IMR-90 (cell line): ENCODE measurements around the gene LGALS4. TPM values are rescaled to one million over a fixed set of nuclear protein-coding genes. Genes with fewer than 3 reads are reported as not detected.

Source experiments
- ATAC-seq: fragments of 200-7000 bp; cut with Tn5 transposase; 2 replicates; pipeline ENCODE4 v1.9.1; 2020; ENCODE audit warnings: low read depth, mild to moderate bottlenecking, moderate library complexity
- BruUV-seq: library from RNA; stranded (reverse); fragments of 400-500 nt; replicated peaks from 2 replicates; lab custom pipeline; 2021; lab: Mats Ljungman, UMichigan
- CTCF ChIA-PET: fragments of 300-600 bp; formaldehyde crosslinking; extraction: SDS; loops from one replicate; lab custom pipeline; 2021; ENCODE audit warnings: antibody characterized with exemption; lab: Yijun Ruan, JAX
- POLR2A ChIA-PET: fragments of 300-600 bp; sonication (Branson Sonifier 250); formaldehyde crosslinking; loops from one replicate; lab custom pipeline; 2022; ENCODE audit warnings: antibody characterized with exemption; ENCODE audit not compliant: unreplicated experiment; lab: Charles Lee
- DNase-seq: peaks from one replicate; pipeline ENCODE4 v3.0.0; 2013
- H2AFZ ChIP-seq: replicated peaks from 2 replicates; pipeline ENCODE3; 2013; ENCODE audit warnings: low read length, mild to moderate bottlenecking; ENCODE audit not compliant: poor library complexity
- H2AK5ac ChIP-seq: 2 replicates; pipeline ENCODE4 v1.6.1; 2013; ENCODE audit warnings: low read depth, low read length, inconsistent platforms
- H2AK9ac ChIP-seq: replicated peaks from 2 replicates; pipeline ENCODE3; 2013; ENCODE audit warnings: mild to moderate bottlenecking, low read depth, low read length, moderate library complexity; ENCODE audit not compliant: poor library complexity
- H2BK120ac ChIP-seq: 2 replicates; pipeline ENCODE4 v1.6.1; 2013; ENCODE audit warnings: low read depth, low read length, inconsistent platforms
- H2BK15ac ChIP-seq: 3 replicates; pipeline ENCODE4 v1.6.1; 2013; ENCODE audit warnings: low read depth, low read length, inconsistent platforms
- H2BK20ac ChIP-seq: 2 replicates; pipeline ENCODE4 v1.6.1; 2013; ENCODE audit warnings: low read depth, mild to moderate bottlenecking, inconsistent platforms, low read length, moderate library complexity
- H2BK5ac ChIP-seq: 2 replicates; pipeline ENCODE4 v1.6.1; 2013; ENCODE audit warnings: mild to moderate bottlenecking, low read depth, low read length, inconsistent platforms; ENCODE audit not compliant: poor library complexity, severe bottlenecking
- H3K14ac ChIP-seq: replicated peaks from 2 replicates; pipeline ENCODE4 v1.6.1; 2013; ENCODE audit warnings: low read depth, low read length, inconsistent platforms
- H3K18ac ChIP-seq: 2 replicates; pipeline ENCODE4 v1.6.1; 2013; ENCODE audit warnings: low read depth, low read length, control low read depth
- H3K23ac ChIP-seq: 2 replicates; pipeline ENCODE4 v1.6.1; 2013; ENCODE audit warnings: low read depth, low read length, inconsistent platforms
- H3K27ac ChIP-seq: 2 replicates; pipeline ENCODE4 v1.5.1; 2013; ENCODE audit warnings: mild to moderate bottlenecking, control low read depth, low read length; ENCODE audit not compliant: insufficient read depth
- H3K27me3 ChIP-seq: 2 replicates; pipeline ENCODE4 v1.6.1; 2013; ENCODE audit warnings: low read length; ENCODE audit not compliant: control insufficient read depth, insufficient read depth
- H3K36me3 ChIP-seq: 2 replicates; pipeline ENCODE4 v1.6.1; 2013; ENCODE audit warnings: low read length, mixed read lengths; ENCODE audit not compliant: control insufficient read depth, insufficient read depth
- H3K4ac ChIP-seq: 2 replicates; pipeline ENCODE4 v1.6.1; 2013; ENCODE audit warnings: low read depth, low read length, inconsistent platforms
- H3K4me1 ChIP-seq: 2 replicates; pipeline ENCODE4 v1.6.1; 2013; ENCODE audit warnings: low read length, mixed read lengths; ENCODE audit not compliant: control insufficient read depth, insufficient read depth
- H3K4me2 ChIP-seq: 2 replicates; pipeline ENCODE4 v1.6.1; 2013; ENCODE audit warnings: low read depth, mild to moderate bottlenecking, control low read depth, low read length, moderate library complexity
- H3K4me3 ChIP-seq: 2 replicates; pipeline ENCODE4 v1.5.1; 2013; ENCODE audit warnings: low read depth, mild to moderate bottlenecking, control low read depth, low read length, moderate library complexity; ENCODE audit not compliant: insufficient read depth
- H3K56ac ChIP-seq: 2 replicates; pipeline ENCODE4 v1.6.1; 2013; ENCODE audit warnings: low read length, inconsistent platforms; ENCODE audit not compliant: insufficient read depth; ENCODE audit errors: extremely low read depth
- H3K79me1 ChIP-seq, 2 experiments: 2 replicates each; pipeline ENCODE4 v1.6.1; 2013; ENCODE audit warnings: low read length in 2 of 2, inconsistent platforms in 1 of 2, low read depth in 1 of 2
- H3K9ac ChIP-seq: 2 replicates; pipeline ENCODE4 v1.6.1; 2013; ENCODE audit warnings: low read depth, low read length, control low read depth
- H3K9me1 ChIP-seq: 2 replicates; pipeline ENCODE4 v1.6.1; 2013; ENCODE audit warnings: low read length, inconsistent platforms; ENCODE audit not compliant: insufficient read depth
- H3K9me3 ChIP-seq: 2 replicates; pipeline ENCODE4 v1.6.1; 2013; ENCODE audit warnings: low read length; ENCODE audit not compliant: control insufficient read depth, insufficient read depth
- H4K20me1 ChIP-seq: 2 replicates; pipeline ENCODE4 v1.6.1; 2013; ENCODE audit warnings: low read length, inconsistent platforms; ENCODE audit not compliant: insufficient read depth
- H4K5ac ChIP-seq: 2 replicates; pipeline ENCODE4 v1.6.1; 2013; ENCODE audit warnings: mild to moderate bottlenecking, low read depth, low read length, control low read depth
- H4K8ac ChIP-seq, 2 experiments: 2 replicates each; pipeline ENCODE4 v1.6.1; 2013; ENCODE audit warnings: low read depth in 2 of 2, low read length in 2 of 2, control low read depth in 1 of 2, inconsistent platforms in 1 of 2
- H4K91ac ChIP-seq: 2 replicates; pipeline ENCODE4 v1.6.1; 2013; ENCODE audit warnings: low read depth, low read length, inconsistent platforms; ENCODE audit not compliant: insufficient read depth
- BHLHE40 ChIP-seq: fragments of 150-350 bp; IDR thresholded peaks from 2 replicates; pipeline ENCODE4 v1.6.1; 2016; ENCODE audit warnings: mild to moderate bottlenecking, low read depth, low read length
- CEBPB ChIP-seq: IDR thresholded peaks from 2 replicates; pipeline ENCODE4 v1.6.1; 2012; ENCODE audit warnings: low read depth, low read length, improper control_type of control experiment
- FOS ChIP-seq: fragments of 150-350 bp; IDR thresholded peaks from 2 replicates; pipeline ENCODE4 v1.6.1; 2016; ENCODE audit warnings: low read depth, low read length
- MAFK ChIP-seq: IDR thresholded peaks from 2 replicates; pipeline ENCODE4 v1.6.1; 2012; ENCODE audit warnings: low read depth, low read length, improper control_type of control experiment
- MAZ ChIP-seq: IDR thresholded peaks from 2 replicates; pipeline ENCODE4 v1.6.1; 2012; ENCODE audit warnings: low read depth, mild to moderate bottlenecking, low read length, improper control_type of control experiment, moderate library complexity, borderline replicate concordance
- MXI1 ChIP-seq: IDR thresholded peaks from 2 replicates; pipeline ENCODE4 v1.6.1; 2012; ENCODE audit warnings: low read depth, mild to moderate bottlenecking, low read length, moderate library complexity, borderline replicate concordance
- NFE2L2 ChIP-seq: fragments of 150-350 bp; IDR thresholded peaks from 2 replicates; pipeline ENCODE4 v1.6.1; 2016; ENCODE audit warnings: low read depth, mild to moderate bottlenecking, low read length
- POLR2A ChIP-seq: IDR thresholded peaks from 2 replicates; pipeline ENCODE4 v1.6.1; 2012; ENCODE audit warnings: mild to moderate bottlenecking, low read depth, low read length
- RAD21 ChIP-seq: IDR thresholded peaks from 2 replicates; pipeline ENCODE4 v1.6.1; 2012; ENCODE audit warnings: low read length, improper control_type of control experiment
- RCOR1 ChIP-seq: IDR thresholded peaks from 2 replicates; pipeline ENCODE4 v1.6.1; 2012; ENCODE audit warnings: mild to moderate bottlenecking, low read length, improper control_type of control experiment; ENCODE audit not compliant: insufficient replicate concordance
- RFX5 ChIP-seq: IDR thresholded peaks from 2 replicates; pipeline ENCODE4 v1.8.0; 2012; ENCODE audit warnings: low read depth, mild to moderate bottlenecking, low read length, moderate library complexity
- SMC3 ChIP-seq: fragments of 150-350 bp; IDR thresholded peaks from 2 replicates; pipeline ENCODE4 v1.6.1; 2016; ENCODE audit warnings: low read depth, mild to moderate bottlenecking, antibody characterized with exemption, low read length, moderate library complexity
- WGBS, 2 experiments: methylation state at CpG; one replicate each; pipeline versions ENCODE4 v1.1.5 to v1.1.7; 2013; ENCODE audit warnings: missing lambda C conversion rate in 2 of 2; ENCODE audit not compliant: insufficient read length in 1 of 2; ENCODE audit errors: extremely low coverage in 2 of 2; 5-methylcytosine and 5-hydroxymethylcytosine counted together
- dilution Hi-C: fragments of 300-500 bp; cut with HindIII; formaldehyde crosslinking; loops from one replicate; pipeline ENCODE4 v1.14.3; 2018; ENCODE audit warnings: low sequenced_read_pairs; ENCODE audit not compliant: unreplicated experiment
- in situ Hi-C: fragments of 300-500 bp; cut with MboI; formaldehyde crosslinking; loops from 3 replicates; pipeline ENCODE4 v1.14.3; 2019; ENCODE audit warnings: low sequenced_read_pairs, inconsistent platforms, mixed read lengths
- intact Hi-C: fragments of 100-400 bp; cut with micrococcal nuclease; formaldehyde crosslinking; loops from 2 replicates; pipeline ENCODE4 v1.10.0; 2022
- polyA plus RNA-seq, 3 experiments: library from polyadenylated mRNA; depleted of rRNA; stranded (reverse); fragments of >200 nt; gene quantifications; 2 replicates each; pipeline ENCODE4 v1.2.3, GENCODE V29; 2012; ENCODE audit warnings: low replicate concordance in 1 of 3
- total RNA-seq: library from RNA; depleted of rRNA; stranded (reverse); fragments of >200 nt; gene quantifications from 2 replicates; pipeline ENCODE4 v1.2.3, GENCODE V29; 2012
- TF ChIP-seq, protein P1 (sequence below): fragments of 150-350 bp; IDR thresholded peaks from 2 replicates; pipeline ENCODE4 v1.6.1; 2016; ENCODE audit warnings: low read depth, mild to moderate bottlenecking, low read length, moderate library complexity, borderline replicate concordance
- TF ChIP-seq, protein P2 (sequence below): conservative IDR thresholded peaks from 2 replicates; pipeline ENCODE4 v1.5.1; 2012; ENCODE audit warnings: mild to moderate bottlenecking, low read depth, low read length, improper control_type of control experiment

Gene LGALS4
- total and polyA plus RNA-seq, 2 of the 4 experiments (the other 2 are of a cell fraction): 0.29 TPM; not detected in 1

DNA sequence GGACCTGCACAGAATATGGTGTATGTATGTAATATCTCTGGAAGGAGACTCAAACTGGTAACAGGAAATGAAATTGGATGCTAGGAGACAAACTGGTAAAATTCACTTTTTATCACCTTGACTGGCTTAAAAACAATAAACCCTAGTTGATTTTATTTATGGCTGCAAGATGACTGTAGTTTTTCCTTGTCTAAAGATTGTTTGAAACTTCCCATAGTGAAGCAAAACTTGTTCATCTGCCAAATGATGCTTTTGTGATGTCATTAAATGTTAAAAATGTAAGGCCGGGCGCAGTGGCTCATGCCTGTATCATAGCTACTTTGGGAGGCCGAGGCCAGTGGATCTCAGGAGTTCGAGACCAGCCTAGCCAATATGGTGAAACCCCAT lies 21.4 kb upstream of the LGALS4 start:
- Histone ChIP-seq H2AFZ (no peak overlapping the region), H3K27me3 (no peaks in the 10 kb centered on the region), H3K36me3 (peaks cover 34% of the 10 kb centered on the region), H2BK5ac (no peak overlapping the region), H3K56ac (no peak overlapping the region), H4K20me1 (peaks cover 35% of the 10 kb centered on the region), H3K79me1 (peaks cover 20 to 56% of the 10 kb centered on the region in 2 experiments; a peak in 3 of 4 replicates), H2BK20ac (no peak overlapping the region), H4K8ac (no peak overlapping the region), H3K23ac (no peak overlapping the region), H3K4ac (no peak overlapping the region), H3K4me2 (no peak overlapping the region), H2BK120ac (no peak overlapping the region), H3K9me3 (no peaks in the 10 kb centered on the region), H3K9me1 (peaks cover 3% of the 10 kb centered on the region; the same call in 1 of the 2 replicates), H2BK15ac (no peak overlapping the region), H4K91ac (no peak overlapping the region), H3K27ac (no peak overlapping the region), H2AK9ac (no peak overlapping the region), H3K18ac (no peak overlapping the region), H3K14ac (no peak overlapping the region), H3K9ac (no peak overlapping the region), H3K4me3 (no peak overlapping the region), H2AK5ac (no peak overlapping the region), H4K5ac (no peak overlapping the region), H3K4me1 (peaks cover 23% of the 10 kb centered on the region)
- in situ Hi-C loops (no loop called here), intact Hi-C loops (loop anchor here (5.0 kb wide), 2 partner anchors 102 to 177 kb away; no protein-coding TSS in a partner anchor), dilution Hi-C loops (no loop called here)
- TF ChIP-seq MAFK (no peak), MXI1 (no peak), RFX5 (no peak), BHLHE40 (no peak), POLR2A (no peak), RCOR1 (no peak), CEBPB (no peak), MAZ (no peak), SMC3 (no peak), RAD21 (no peak), NFE2L2 (no peak), FOS (no peak)
- TF ChIP-seq, protein P1, sequence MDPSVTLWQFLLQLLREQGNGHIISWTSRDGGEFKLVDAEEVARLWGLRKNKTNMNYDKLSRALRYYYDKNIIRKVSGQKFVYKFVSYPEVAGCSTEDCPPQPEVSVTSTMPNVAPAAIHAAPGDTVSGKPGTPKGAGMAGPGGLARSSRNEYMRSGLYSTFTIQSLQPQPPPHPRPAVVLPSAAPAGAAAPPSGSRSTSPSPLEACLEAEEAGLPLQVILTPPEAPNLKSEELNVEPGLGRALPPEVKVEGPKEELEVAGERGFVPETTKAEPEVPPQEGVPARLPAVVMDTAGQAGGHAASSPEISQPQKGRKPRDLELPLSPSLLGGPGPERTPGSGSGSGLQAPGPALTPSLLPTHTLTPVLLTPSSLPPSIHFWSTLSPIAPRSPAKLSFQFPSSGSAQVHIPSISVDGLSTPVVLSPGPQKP: no peak
- TF ChIP-seq, protein P2, sequence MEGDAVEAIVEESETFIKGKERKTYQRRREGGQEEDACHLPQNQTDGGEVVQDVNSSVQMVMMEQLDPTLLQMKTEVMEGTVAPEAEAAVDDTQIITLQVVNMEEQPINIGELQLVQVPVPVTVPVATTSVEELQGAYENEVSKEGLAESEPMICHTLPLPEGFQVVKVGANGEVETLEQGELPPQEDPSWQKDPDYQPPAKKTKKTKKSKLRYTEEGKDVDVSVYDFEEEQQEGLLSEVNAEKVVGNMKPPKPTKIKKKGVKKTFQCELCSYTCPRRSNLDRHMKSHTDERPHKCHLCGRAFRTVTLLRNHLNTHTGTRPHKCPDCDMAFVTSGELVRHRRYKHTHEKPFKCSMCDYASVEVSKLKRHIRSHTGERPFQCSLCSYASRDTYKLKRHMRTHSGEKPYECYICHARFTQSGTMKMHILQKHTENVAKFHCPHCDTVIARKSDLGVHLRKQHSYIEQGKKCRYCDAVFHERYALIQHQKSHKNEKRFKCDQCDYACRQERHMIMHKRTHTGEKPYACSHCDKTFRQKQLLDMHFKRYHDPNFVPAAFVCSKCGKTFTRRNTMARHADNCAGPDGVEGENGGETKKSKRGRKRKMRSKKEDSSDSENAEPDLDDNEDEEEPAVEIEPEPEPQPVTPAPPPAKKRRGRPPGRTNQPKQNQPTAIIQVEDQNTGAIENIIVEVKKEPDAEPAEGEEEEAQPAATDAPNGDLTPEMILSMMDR: no peak
- ATAC-seq: no peak
- peak; percentile 61 for DNase-seq
- ChIA-PET CTCF (no interaction called here), POLR2A (no interaction called here)
- WGBS, 2 experiments: 100% methylated on average over 1 of the region's 4 CpGs; no CpG with 5 or more reads in 1 of the 2 experiments
- BruUV-seq: no TSS peak
